WI38 (cell line): ENCODE data around the gene SPN.
"Not testable (repeated sequence)": the region's sequence is repeated elsewhere in the genome, so short reads cannot be mapped to it uniquely, and the experiment has no call there.

Experiments
- H3K4me3 ChIP-seq: 2 replicates; pipeline ENCODE4 v1.5.1; 2011; ENCODE audit warnings: low read depth, mild to moderate bottlenecking, control low read depth, low read length
- CTCF ChIP-seq: IDR thresholded peaks from 2 replicates; pipeline ENCODE4 v1.5.1; 2012; ENCODE audit warnings: low read depth, mild to moderate bottlenecking, control low read depth, low read length

Gene SPN

GRCh38 chr16:29650771-29651170, 12.3 kb upstream of the SPN start:
- no peak for TF ChIP-seq CTCF
- no peak overlapping the region for H3K4me3 ChIP-seq

- no peak for TF ChIP-seq CTCF
- no peak overlapping the region for H3K4me3 ChIP-seq
Measured at GRCh38 chr16:29651774-29652349, 11.2 kb upstream of the SPN start.

GRCh38 chr16:29653471-29653870, 9.6 kb upstream of the SPN start:
- no peak for TF ChIP-seq CTCF
- no peak overlapping the region for H3K4me3 ChIP-seq

GRCh38 chr16:29653890-29654289, 9.2 kb upstream of the SPN start:
- not testable (repeated sequence) for H3K4me3 ChIP-seq

- no peak for TF ChIP-seq CTCF
- H3K4me3 ChIP-seq, result no peak overlapping the region
Measured at GRCh38 chr16:29656688-29657523, 6.1 kb upstream of the SPN start.

GRCh38 chr16:29658705-29659104, 4.3 kb upstream of the SPN start:
- no peak overlapping the region for H3K4me3 ChIP-seq
- no peak for TF ChIP-seq CTCF

- H3K4me3 ChIP-seq, result no peak overlapping the region
- TF ChIP-seq CTCF, result no peak
Measured at GRCh38 chr16:29662000-29662728, 883 bp upstream of the SPN start.
